K562 treated with DMSO at 1 percent for 4 hours (cell line): ENCODE measurements around the gene REC114. TPM values are rescaled to one million over a fixed set of nuclear protein-coding genes. Genes with fewer than 3 reads are reported as not detected.

Experiments used
- total RNA-seq: library from RNA; unstranded; fragments of 300-600 nt; gene quantifications from 2 replicates; pipeline ENCODE4 v1.2.3, GENCODE V29; 2022; ENCODE audit not compliant: insufficient read depth

The REC114 gene
- not detected in 2 replicates for total RNA-seq

DNA sequence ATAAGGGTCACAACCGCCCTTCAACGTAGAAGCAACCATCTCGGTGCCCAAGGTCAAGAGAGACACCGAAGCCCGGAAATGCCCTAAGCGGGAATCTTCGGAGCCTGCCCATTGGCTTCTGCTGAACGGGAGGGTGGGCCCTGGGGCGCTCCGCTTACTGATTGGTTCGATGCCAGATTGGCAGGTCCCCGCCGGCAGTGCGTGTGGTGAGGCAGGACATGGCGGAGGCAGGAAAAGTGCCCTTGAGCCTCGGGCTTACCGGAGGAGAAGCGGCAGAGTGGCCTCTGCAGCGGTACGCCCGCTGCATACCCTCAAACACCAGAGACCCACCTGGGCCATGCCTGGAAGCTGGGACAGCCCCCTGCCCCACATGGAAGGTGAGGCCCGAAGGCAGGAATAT lies at the start of gene REC114:
Gene REC114 (plus strand): TSS at position 197 of the 400 bp plus-strand sequence. CDS start 22 bp downstream, at position 219.

Other genes starting within 250 kb of the REC114 start
- not detected in 2 replicates for gene HCN4, start 74.2 kb upstream of the REC114 start, total RNA-seq
- 34.6 and 43.7 TPM in 2 replicates for gene NPTN, start 190.2 kb downstream of the REC114 start, total RNA-seq
- 5.0 and 6.5 TPM in 2 replicates for gene CD276, start 241.2 kb downstream of the REC114 start, total RNA-seq